H1 (cell line): ENCODE results near the gene CTNND2. TPM values are rescaled to one million over a fixed set of nuclear protein-coding genes. Genes with fewer than 3 reads are reported as not detected.

Experiments
- CTCF ChIA-PET: fragments of 300-600 bp; sonication (Branson Sonifier 250); formaldehyde crosslinking; loops from one replicate; lab custom pipeline; 2021; ENCODE audit not compliant: partially characterized antibody; lab: Charles Lee
- POLR2A ChIA-PET: fragments of 300-600 bp; sonication (Branson Sonifier 250); formaldehyde crosslinking; loops from one replicate; lab custom pipeline; 2021; ENCODE audit warnings: inconsistent platforms; ENCODE audit not compliant: partially characterized antibody; lab: Charles Lee
- DNase-seq, 2 experiments: peaks; one replicate each; pipeline versions ENCODE4 v3.0.0 to v3.0.0-alpha.2; 2010 to 2022; ENCODE audit warnings: low spot score in 2 of 2, low read depth in 1 of 2, mixed read lengths in 1 of 2
- FAIRE-seq: peaks from 2 replicates; lab custom pipeline; 2011; peaks lifted over from hg19 to GRCh38; lab: Jason Lieb, UNC
- H2AFZ ChIP-seq: 2 replicates; pipeline ENCODE4 v1.8.1; 2012; ENCODE audit warnings: low read length, inconsistent platforms
- H2AK5ac ChIP-seq: 2 replicates; pipeline ENCODE4 v1.6.1; 2013; ENCODE audit warnings: low read depth, low read length
- H2BK120ac ChIP-seq: replicated peaks from 2 replicates; pipeline ENCODE3; 2013; ENCODE audit warnings: low read depth, low read length, inconsistent platforms
- H2BK12ac ChIP-seq: 2 replicates; pipeline ENCODE4 v1.6.1; 2013; ENCODE audit warnings: low read depth, low read length
- H2BK15ac ChIP-seq: 2 replicates; pipeline ENCODE4 v1.6.1; 2013; ENCODE audit warnings: low read length
- H2BK20ac ChIP-seq: 2 replicates; pipeline ENCODE4 v1.6.1; 2013; ENCODE audit warnings: low read length
- H2BK5ac ChIP-seq: 2 replicates; pipeline ENCODE4 v1.6.1; 2013; ENCODE audit warnings: low read depth, low read length
- H3K14ac ChIP-seq: 2 replicates; pipeline ENCODE4 v1.6.1; 2013; ENCODE audit warnings: inconsistent platforms; ENCODE audit not compliant: insufficient read length
- H3K18ac ChIP-seq: 2 replicates; pipeline ENCODE4 v1.6.1; 2013; ENCODE audit warnings: low read length; ENCODE audit errors: extremely low read depth
- H3K23ac ChIP-seq: 2 replicates; pipeline ENCODE4 v1.6.1; 2013; ENCODE audit warnings: inconsistent platforms; ENCODE audit not compliant: insufficient read length
- H3K23me2 ChIP-seq: 2 replicates; pipeline ENCODE4 v1.6.1; 2013; ENCODE audit warnings: low read depth, low read length
- H3K27ac ChIP-seq: 2 replicates; pipeline ENCODE4 v1.6.1; 2011; ENCODE audit warnings: low read depth, low read length, inconsistent platforms
- H3K27me3 ChIP-seq, 4 experiments: replicated peaks in 1 of 4; 1 replicate in 1 of 4; 2 replicates in 3 of 4; pipeline versions ENCODE4 v1.6.1 to v1.8.1; 2011 to 2013; ENCODE audit warnings: low read length in 3 of 4, mild to moderate bottlenecking in 3 of 4, inconsistent platforms in 2 of 4, mixed read lengths in 2 of 4, moderate library complexity in 1 of 4; ENCODE audit not compliant: control insufficient read depth in 3 of 4, insufficient read depth in 3 of 4; ENCODE audit errors: extremely low read depth in 1 of 4
- H3K36me3 ChIP-seq, 4 experiments: 2 replicates each; pipeline versions ENCODE4 v1.6.1 to v1.8.1; 2011 to 2013; ENCODE audit warnings: mild to moderate bottlenecking in 4 of 4, low read length in 3 of 4, moderate library complexity in 2 of 4, control low read depth in 1 of 4, inconsistent platforms in 1 of 4; ENCODE audit not compliant: insufficient read depth in 4 of 4, control insufficient read depth in 2 of 4
- H3K4ac ChIP-seq: replicated peaks from 2 replicates; pipeline ENCODE3; 2013; ENCODE audit warnings: low read length, low read depth, mixed read lengths, inconsistent platforms; ENCODE audit not compliant: insufficient read length
- H3K4me1 ChIP-seq, 4 experiments: replicated peaks in 1 of 4; 1 replicate in 1 of 4; 2 replicates in 3 of 4; pipeline versions ENCODE4 v1.6.1 to v1.8.1; 2011 to 2013; ENCODE audit warnings: low read length in 3 of 4, inconsistent platforms in 2 of 4, mixed read lengths in 1 of 4; ENCODE audit not compliant: insufficient read depth in 4 of 4, control insufficient read depth in 3 of 4
- H3K4me2 ChIP-seq, 2 experiments: 2 replicates each; pipeline versions ENCODE4 v1.6.1 to v1.8.1; 2011 to 2013; ENCODE audit warnings: low read depth in 2 of 2, low read length in 2 of 2, control low read depth in 1 of 2, inconsistent platforms in 1 of 2, mild to moderate bottlenecking in 1 of 2; ENCODE audit not compliant: insufficient read depth in 1 of 2
- H3K4me3 ChIP-seq, 4 experiments: fragments of 200-600, 300-600 bp in 1 of 4; sonication (generic), shearing (Covaris generic), sonication (Bioruptor Twin) in 1 of 4; 2 replicates each; pipeline versions ENCODE4 v1.5.1 to v1.8.1; 2011 to 2016; ENCODE audit warnings: low read length in 4 of 4, low read depth in 3 of 4, control low read depth in 2 of 4, inconsistent platforms in 2 of 4, mild to moderate bottlenecking in 2 of 4, mixed read lengths in 1 of 4, moderate library complexity in 1 of 4; ENCODE audit not compliant: insufficient read depth in 2 of 4; ENCODE audit errors: extremely low read depth in 1 of 4
- H3K56ac ChIP-seq: replicated peaks from 2 replicates; pipeline ENCODE3; 2013; ENCODE audit warnings: low read depth, mild to moderate bottlenecking, mixed read lengths, low read length, inconsistent platforms; ENCODE audit not compliant: insufficient read length
- H3K79me1 ChIP-seq: 2 replicates; pipeline ENCODE4 v1.6.1; 2013; ENCODE audit warnings: low read depth, low read length, control low read depth
- H3K79me2 ChIP-seq, 2 experiments: 2 replicates each; pipeline versions ENCODE4 v1.6.1 to v1.8.1; 2012 to 2013; ENCODE audit warnings: low read length in 2 of 2, mild to moderate bottlenecking in 2 of 2, inconsistent platforms in 1 of 2; ENCODE audit not compliant: insufficient read depth in 2 of 2, control insufficient read depth in 1 of 2
- H3K9ac ChIP-seq, 4 experiments: replicated peaks in 1 of 4; 1 replicate in 1 of 4; 2 replicates in 3 of 4; pipeline versions ENCODE4 v1.6.1 to v1.8.1; 2011 to 2013; ENCODE audit warnings: low read depth in 3 of 4, low read length in 3 of 4, control low read depth in 2 of 4, mild to moderate bottlenecking in 2 of 4, moderate library complexity in 2 of 4, inconsistent platforms in 1 of 4; ENCODE audit errors: extremely low read depth in 1 of 4
- H3K9me3 ChIP-seq, 2 experiments: 2 replicates each; pipeline versions ENCODE4 v1.6.1 to v1.8.1; 2012 to 2013; ENCODE audit warnings: mild to moderate bottlenecking in 2 of 2, moderate library complexity in 2 of 2, control low read depth in 1 of 2, inconsistent platforms in 1 of 2, low read depth in 1 of 2, low read length in 1 of 2, mixed read lengths in 1 of 2; ENCODE audit not compliant: insufficient read depth in 2 of 2
- H4K20me1 ChIP-seq, 2 experiments: replicated peaks in 1 of 2; 2 replicates each; pipeline versions ENCODE3 to v1.8.1; 2011 to 2013; ENCODE audit warnings: inconsistent platforms in 2 of 2, low read length in 2 of 2, mild to moderate bottlenecking in 1 of 2; ENCODE audit not compliant: insufficient read depth in 2 of 2, control insufficient read depth in 1 of 2
- H4K5ac ChIP-seq: 2 replicates; pipeline ENCODE4 v1.6.1; 2013; ENCODE audit warnings: low read length, low read depth, mixed read lengths, inconsistent platforms; ENCODE audit not compliant: insufficient read length
- H4K8ac ChIP-seq: 2 replicates; pipeline ENCODE4 v1.8.0; 2013; ENCODE audit warnings: mild to moderate bottlenecking, moderate library complexity, low read length, inconsistent platforms; ENCODE audit not compliant: insufficient read depth; ENCODE audit errors: extremely low read depth
- H4K91ac ChIP-seq: replicated peaks from 2 replicates; pipeline ENCODE3; 2013; ENCODE audit warnings: low read length, mixed read lengths, inconsistent platforms; ENCODE audit not compliant: insufficient read length
- MAFK ChIP-seq: IDR thresholded peaks from 2 replicates; pipeline ENCODE4 v1.6.1; 2012; ENCODE audit warnings: low read depth, mild to moderate bottlenecking, improper control_type of control experiment, low read length
- RNF2 ChIP-seq: fragments of 200-900, 300-1000 bp; sonication (generic); IDR thresholded peaks from 2 replicates; pipeline ENCODE4 v1.7.1; 2016; ENCODE audit warnings: borderline replicate concordance, low read depth, mild to moderate bottlenecking, antibody characterized with exemption, low read length; ENCODE audit not compliant: poor library complexity, severe bottlenecking; ENCODE audit errors: missing control alignments
- TAF1 ChIP-seq: IDR thresholded peaks from 2 replicates; pipeline ENCODE4 v1.6.1; 2011; ENCODE audit warnings: mild to moderate bottlenecking, low read depth, low read length
- TEAD4 ChIP-seq: IDR thresholded peaks from 2 replicates; pipeline ENCODE4 v1.6.1; 2012; ENCODE audit warnings: low read depth, low read length, inconsistent platforms, mixed read lengths
- WGBS, 2 experiments: shearing (Covaris generic) in 1 of 2; methylation state at CpG; one replicate each; pipeline versions ENCODE4 v1.1.6 to v1.1.7; 2013 to 2015; ENCODE audit warnings: low lambda C conversion rate in 2 of 2, mixed read lengths in 2 of 2, inconsistent platforms in 1 of 2, low coverage in 1 of 2, missing lambda C conversion rate in 1 of 2; ENCODE audit not compliant: insufficient replicate concordance in 2 of 2, insufficient coverage in 1 of 2, insufficient read length in 1 of 2; ENCODE audit errors: extremely low coverage in 1 of 2, missing lambda C conversion rate in 1 of 2; 5-methylcytosine and 5-hydroxymethylcytosine counted together
- polyA plus RNA-seq, 7 experiments: library from polyadenylated mRNA; depleted of rRNA in 3 of 7; stranded (reverse) in 5 of 7; unstranded in 2 of 7; fragments of >200 nt in 5 of 7; fragments of 200-250 nt in 2 of 7; gene quantifications; 1 replicate in 5 of 7; 2 replicates in 1 of 7; 4 replicates in 1 of 7; pipeline versions ENCODE4 v1.2.1 to v1.2.3, GENCODE V29; 2011 to 2013; ENCODE audit warnings: missing spikeins in 2 of 7, mixed read lengths in 2 of 7
- total RNA-seq: library from RNA; stranded (reverse); fragmentation: NEBNext Ultra II Directional; extraction: Animal tissue kit (Norgen Biotek cat#: 25700); gene quantifications from 2 replicates; pipeline ENCODE4 v1.2.1, GENCODE V29; 2021
- TF ChIP-seq, protein P1 (sequence below): IDR thresholded peaks from 2 replicates; pipeline ENCODE4 v1.6.1; 2012; ENCODE audit warnings: low read length, inconsistent platforms

Gene CTNND2
- total and polyA plus RNA-seq, 2 of the 8 experiments (the other 6 are each of a cell fraction or from before 2014, with no cell fraction given) = 7.4 to 14.2 TPM

DNA sequence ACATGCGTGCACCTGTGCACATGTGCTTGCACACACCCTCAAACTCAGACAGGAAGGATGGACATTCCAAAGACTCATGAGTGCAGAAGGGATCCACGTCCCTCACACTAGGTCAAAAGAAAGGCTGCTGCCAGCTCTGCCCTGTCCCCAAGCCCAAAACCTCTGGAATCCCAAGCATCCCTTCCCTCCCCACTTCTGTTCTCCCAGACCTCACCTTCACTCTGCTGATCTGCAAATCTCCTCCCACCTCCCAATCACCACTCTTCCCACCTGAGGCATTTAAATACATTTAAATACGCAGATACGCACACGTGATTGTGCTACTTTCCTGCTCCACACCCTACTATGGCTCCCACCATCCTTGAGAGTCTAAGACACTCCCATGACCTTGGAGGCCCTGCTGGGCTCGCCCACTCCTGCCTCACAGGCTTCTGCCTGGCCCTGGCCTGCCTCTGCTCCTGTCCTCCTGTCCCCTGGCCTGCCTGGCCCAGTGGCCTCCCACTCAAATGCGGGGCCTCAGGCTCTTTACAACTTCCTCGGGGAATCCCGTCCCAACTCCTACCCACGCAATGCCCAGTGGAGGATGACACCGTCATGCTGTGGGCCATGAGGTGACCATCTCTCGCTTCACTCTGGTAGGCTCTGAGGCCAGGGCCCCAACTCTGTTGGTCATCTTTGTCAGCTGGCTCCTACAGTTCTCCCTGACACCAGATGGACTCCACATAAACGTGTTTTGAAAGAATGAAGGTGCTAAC lies 664.8 kb downstream of the CTNND2 start:
- no peak overlapping the region for H3K4ac ChIP-seq
- peak overlapping the region; percentile 91 for H2AK5ac ChIP-seq
- 92% methylated on average over 13 of the region's 13 CpGs; no CpG with 5 or more reads in 1 of the 2 experiments for WGBS, 2 experiments
- H2BK5ac ChIP-seq = no peak overlapping the region
- POLR2A ChIA-PET = no interaction called here
- peaks cover 0 to 9% of the 10 kb centered on the region in 2 experiments for H4K20me1 ChIP-seq
- no peak overlapping the region for H4K91ac ChIP-seq
- H4K8ac ChIP-seq = no peak overlapping the region
- TF ChIP-seq TEAD4 (peak; percentile 62), TAF1 (no peak), MAFK (no peak), RNF2 (no peak)
- TF ChIP-seq, protein P1, sequence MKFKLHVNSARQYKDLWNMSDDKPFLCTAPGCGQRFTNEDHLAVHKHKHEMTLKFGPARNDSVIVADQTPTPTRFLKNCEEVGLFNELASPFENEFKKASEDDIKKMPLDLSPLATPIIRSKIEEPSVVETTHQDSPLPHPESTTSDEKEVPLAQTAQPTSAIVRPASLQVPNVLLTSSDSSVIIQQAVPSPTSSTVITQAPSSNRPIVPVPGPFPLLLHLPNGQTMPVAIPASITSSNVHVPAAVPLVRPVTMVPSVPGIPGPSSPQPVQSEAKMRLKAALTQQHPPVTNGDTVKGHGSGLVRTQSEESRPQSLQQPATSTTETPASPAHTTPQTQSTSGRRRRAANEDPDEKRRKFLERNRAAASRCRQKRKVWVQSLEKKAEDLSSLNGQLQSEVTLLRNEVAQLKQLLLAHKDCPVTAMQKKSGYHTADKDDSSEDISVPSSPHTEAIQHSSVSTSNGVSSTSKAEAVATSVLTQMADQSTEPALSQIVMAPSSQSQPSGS = no peak
- peaks cover 11% of the 10 kb centered on the region; the same call in 1 of the 2 replicates for H3K23me2 ChIP-seq
- H3K4me1 ChIP-seq = peaks cover 0 to 4% (median 2%) of the 10 kb centered on the region in 4 experiments; a peak in 2 of 7 replicates
- FAIRE-seq (no peak), DNase-seq (no peak)
- H4K5ac ChIP-seq = no peak overlapping the region
- H2BK20ac ChIP-seq = no peak overlapping the region
- no peak overlapping the region for H3K27ac ChIP-seq
- no peaks in the 10 kb centered on the region; the same call in 1 of the 2 replicates for H3K79me1 ChIP-seq
- no peak overlapping the region for H3K18ac ChIP-seq
- no peak overlapping the region for H3K14ac ChIP-seq
- H3K9me3 ChIP-seq = peaks cover 0 to 3% of the 10 kb centered on the region in 2 experiments; a peak in 1 of 4 replicates
- peak overlapping the region; percentile 98; the same call in 1 of the 2 replicates for H2BK15ac ChIP-seq
- H3K36me3 ChIP-seq = no peaks in the 10 kb centered on the region
- H3K9ac ChIP-seq = no peak overlapping the region
- H2BK120ac ChIP-seq = no peak overlapping the region
- no peaks in the 10 kb centered on the region for H3K27me3 ChIP-seq
- CTCF ChIA-PET = no interaction called here
- H3K23ac ChIP-seq = no peak overlapping the region
- H2BK12ac ChIP-seq = peak overlapping the region; percentile 55; the same call in 1 of the 2 replicates
- H2AFZ ChIP-seq = no peak overlapping the region
- no peaks in the 10 kb centered on the region; a peak in 1 of 4 replicates for H3K79me2 ChIP-seq
- H3K4me3 ChIP-seq = no peak overlapping the region
- H3K56ac ChIP-seq = peak overlapping the region; percentile 99
- H3K4me2 ChIP-seq = no peak overlapping the region
